Activated CD4-positive, alpha-beta T cell treated with anti-CD3 and anti-CD28 coated beads, Interleukin-2, amount 10 ng/mL, durations not matched to agents 7 days and 5 days (primary cell): ENCODE measurements around the gene SND1. TPM values are rescaled to one million over a fixed set of nuclear protein-coding genes. Genes with fewer than 3 reads are reported as not detected.

Source experiments
- CTCF ChIA-PET: fragments of 350-600 bp; sonication (Branson Sonifier 250); formaldehyde crosslinking; loops from one replicate; lab custom pipeline; 2021; ENCODE audit warnings: antibody characterized with exemption; lab: Charles Lee
- POLR2A ChIA-PET: fragments of 350-600 bp; sonication (Branson Sonifier 250); formaldehyde crosslinking; loops from one replicate; lab custom pipeline; 2021; ENCODE audit warnings: antibody characterized with exemption; lab: Charles Lee
- DNase-seq: peaks from one replicate; pipeline ENCODE4 v3.0.0-alpha.2; 2020
- H3K27ac Mint-ChIP-seq: one replicate; pipeline ENCODE4 v1.8.0; 2021; ENCODE audit warnings: mild to moderate bottlenecking, moderate library complexity, mixed read lengths
- H3K27me3 Mint-ChIP-seq: one replicate; pipeline ENCODE4 v1.8.0; 2021; ENCODE audit warnings: mixed read lengths
- H3K36me3 Mint-ChIP-seq: one replicate; pipeline ENCODE4 v1.8.0; 2021; ENCODE audit warnings: low read depth, mixed read lengths
- H3K4me1 Mint-ChIP-seq: one replicate; pipeline ENCODE4 v1.8.0; 2021; ENCODE audit warnings: mixed read lengths
- H3K4me3 Mint-ChIP-seq: one replicate; pipeline ENCODE4 v1.8.0; 2021; ENCODE audit warnings: mild to moderate bottlenecking, moderate library complexity, mixed read lengths
- H3K9me3 Mint-ChIP-seq: one replicate; pipeline ENCODE4 v1.8.0; 2021; ENCODE audit warnings: mixed read lengths
- total RNA-seq, 2 experiments: library from RNA; stranded (reverse); gene quantifications; one replicate each; pipeline ENCODE4 v1.2.3, GENCODE V29; 2021

Gene SND1
- total RNA-seq, 2 experiments from 2014 or later, result 141 to 163 TPM

DNA sequence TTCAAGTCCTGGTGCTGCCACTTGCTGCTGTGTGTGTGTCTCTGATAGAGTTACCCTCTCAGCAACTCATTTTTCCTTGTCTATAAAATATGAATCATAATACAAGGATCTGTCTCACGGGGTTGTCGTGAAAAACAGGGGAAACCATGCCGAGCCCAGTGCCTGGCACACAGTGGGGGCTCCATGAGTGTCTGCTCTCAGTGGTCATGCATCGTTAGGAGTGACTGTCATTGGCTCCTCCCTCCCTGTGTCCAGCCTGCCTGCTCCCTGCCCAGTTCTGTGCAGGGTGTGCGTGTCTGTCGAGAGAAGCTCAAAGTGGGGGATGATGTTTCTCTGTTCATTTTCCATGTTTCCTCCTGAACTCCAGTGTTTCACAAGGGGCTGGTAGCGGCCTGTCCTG, 462.8 kb downstream of the SND1 start:
- POLR2A ChIA-PET, result no interaction called here
- Mint-ChIP-seq H3K27ac (no peak overlapping the region), H3K27me3 (no peaks in the 10 kb centered on the region), H3K36me3 (peaks cover 6% of the 10 kb centered on the region), H3K4me1 (peaks cover 32% of the 10 kb centered on the region), H3K9me3 (no peaks in the 10 kb centered on the region), H3K4me3 (no peak overlapping the region)
- no peak for DNase-seq
- CTCF ChIA-PET, result interaction anchor here (1.6 kb wide), 1 partner anchor 21 kb away, joined by 5 read pairs; no protein-coding TSS in a partner anchor

DNA sequence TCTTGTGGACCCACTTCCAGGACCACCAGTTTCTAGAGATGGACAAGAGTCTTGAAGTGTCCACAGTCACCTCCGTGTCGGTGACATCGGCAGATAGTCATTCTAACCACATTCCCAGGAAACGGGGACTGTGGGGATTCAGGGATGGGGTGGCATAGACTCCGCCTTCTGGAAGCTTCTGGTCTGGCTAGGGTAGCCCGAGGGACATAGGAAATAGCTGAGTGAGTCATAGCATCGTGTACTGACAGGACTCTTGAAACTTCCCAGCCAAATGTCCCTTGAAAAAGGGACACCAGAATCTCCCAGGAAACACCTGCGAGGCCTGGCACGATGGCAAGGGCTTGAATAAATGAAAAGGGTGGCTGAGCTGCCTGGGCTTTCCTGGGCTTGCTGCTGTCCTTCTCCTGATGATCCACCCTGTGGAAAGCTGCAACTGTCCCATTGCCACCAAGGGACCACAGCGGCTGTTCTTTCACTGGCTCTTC, 463.4 kb downstream of the SND1 start:
- Mint-ChIP-seq H3K4me3 (no peak overlapping the region), H3K27me3 (no peaks in the 10 kb centered on the region)

DNA sequence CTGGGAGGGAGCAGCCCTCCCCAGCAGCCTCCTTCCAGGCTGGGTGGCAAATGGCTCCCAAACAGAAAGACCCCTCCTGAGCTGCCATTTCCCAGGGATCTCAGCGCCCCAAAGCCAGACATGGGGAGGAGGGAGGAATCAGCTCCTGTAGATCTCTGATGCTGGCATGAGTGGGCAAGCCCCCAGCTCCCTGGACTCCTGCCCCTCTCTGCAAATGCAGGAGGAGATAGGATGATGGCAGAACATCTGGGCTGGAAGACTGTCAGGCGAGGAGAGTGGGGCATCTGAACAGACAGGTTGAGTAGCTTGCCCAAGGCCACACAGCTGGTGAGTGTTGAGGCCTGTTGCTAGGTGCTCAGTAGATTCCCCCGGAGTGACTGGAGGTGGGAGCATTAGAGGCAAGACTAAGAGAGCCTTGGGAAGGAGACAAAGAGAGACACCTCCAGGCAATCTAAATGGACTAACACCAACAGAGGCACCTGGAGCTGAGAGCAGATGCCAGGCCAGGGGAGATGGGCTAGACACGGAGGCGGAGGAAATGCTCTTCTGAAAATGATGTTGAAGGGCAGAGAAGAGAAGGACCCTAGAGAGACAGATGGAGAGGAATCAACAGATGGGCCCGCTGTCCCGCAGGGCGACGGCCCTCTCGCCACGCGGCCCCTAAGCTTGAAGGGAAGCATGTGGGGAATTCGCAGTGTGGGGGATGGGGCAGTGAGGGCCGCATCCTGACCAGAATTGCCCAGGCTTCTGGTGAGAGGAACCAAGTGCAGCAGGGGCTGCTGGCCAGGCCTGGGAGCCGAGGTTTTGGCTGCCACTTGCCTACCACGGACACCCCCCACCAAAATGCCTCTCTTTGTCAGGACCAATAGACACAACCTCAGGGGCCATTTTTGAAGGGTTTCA, 464.1 kb downstream of the SND1 start:
- Mint-ChIP-seq H3K9me3 (no peaks in the 10 kb centered on the region), H3K36me3 (peaks cover 2% of the 10 kb centered on the region), H3K27me3 (no peaks in the 10 kb centered on the region), H3K27ac (no peak overlapping the region), H3K4me1 (peaks cover 19% of the 10 kb centered on the region), H3K4me3 (no peak overlapping the region)
- no peak for DNase-seq
- ChIA-PET POLR2A (no interaction called here), CTCF (interaction anchor here (1.6 kb wide), 1 partner anchor 20 kb away, joined by 5 read pairs; no protein-coding TSS in a partner anchor)

More for the DNA sequence above, 463.4 kb downstream of the SND1 start:
- ChIA-PET CTCF (interaction anchor here (1.6 kb wide), 1 partner anchor 20 kb away, joined by 5 read pairs; no protein-coding TSS in a partner anchor), POLR2A (no interaction called here)
- H3K9me3 Mint-ChIP-seq, result no peaks in the 10 kb centered on the region
- peaks cover 26% of the 10 kb centered on the region for H3K4me1 Mint-ChIP-seq
- H3K36me3 Mint-ChIP-seq, result peaks cover 6% of the 10 kb centered on the region
- DNase-seq, result no peak
- no peak overlapping the region for H3K27ac Mint-ChIP-seq

DNA sequence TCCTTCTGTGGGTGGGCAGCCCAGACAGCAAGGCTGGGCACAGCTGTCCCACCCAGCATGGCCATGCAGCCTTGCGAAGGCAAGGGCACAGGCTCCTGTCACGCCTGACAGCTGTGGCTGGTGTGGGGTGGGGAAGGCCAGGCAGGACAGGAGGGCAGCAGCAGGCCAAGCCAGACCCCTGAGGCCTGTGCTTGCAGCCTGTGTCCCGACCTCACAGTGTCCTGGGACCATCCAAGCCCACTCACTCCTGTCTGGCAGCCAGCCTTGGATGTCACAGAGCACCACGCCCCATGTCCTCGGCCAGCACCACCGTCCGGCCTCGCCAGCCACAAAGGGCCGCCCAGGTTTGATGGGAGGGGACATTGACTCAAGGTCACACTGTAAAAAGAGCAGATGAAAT, 464.7 kb downstream of the SND1 start:
- Mint-ChIP-seq H3K27ac (no peak overlapping the region), H3K36me3 (no peaks in the 10 kb centered on the region), H3K27me3 (no peaks in the 10 kb centered on the region), H3K4me3 (no peak overlapping the region), H3K9me3 (no peaks in the 10 kb centered on the region), H3K4me1 (peaks cover 12% of the 10 kb centered on the region)
- POLR2A ChIA-PET, result no interaction called here
- CTCF ChIA-PET, result no interaction called here
- no peak for DNase-seq

DNA sequence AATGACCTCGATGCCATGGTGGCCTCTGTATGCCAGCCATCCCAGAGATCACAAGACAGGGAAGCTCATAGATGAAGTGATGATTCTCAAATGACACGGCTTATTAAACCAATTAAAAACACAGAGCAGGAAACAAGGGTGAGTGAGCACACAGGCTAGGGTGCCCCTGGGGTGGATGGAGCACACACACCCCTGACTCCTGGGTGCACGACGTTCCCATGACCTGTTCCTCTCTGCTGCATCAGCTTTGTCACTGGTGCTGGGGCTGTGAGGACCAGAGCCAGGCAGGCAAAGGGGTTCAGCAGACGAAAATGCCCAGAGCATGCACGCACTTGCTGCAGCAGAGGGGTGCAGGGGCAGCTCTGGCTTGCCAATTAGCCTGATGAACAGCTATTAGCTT, 465.7 kb downstream of the SND1 start:
- no peaks in the 10 kb centered on the region for H3K36me3 Mint-ChIP-seq
- H3K27ac Mint-ChIP-seq, result no peak overlapping the region
- CTCF ChIA-PET, result interaction anchor here (1.1 kb wide), 1 partner anchor 10 kb away, joined by 3 read pairs; no protein-coding TSS in a partner anchor
- H3K9me3 Mint-ChIP-seq, result no peaks in the 10 kb centered on the region
- no peak overlapping the region for H3K4me3 Mint-ChIP-seq
- POLR2A ChIA-PET, result no interaction called here
- H3K4me1 Mint-ChIP-seq, result peaks cover 3% of the 10 kb centered on the region
- no peak for DNase-seq
- H3K27me3 Mint-ChIP-seq, result no peaks in the 10 kb centered on the region

DNA sequence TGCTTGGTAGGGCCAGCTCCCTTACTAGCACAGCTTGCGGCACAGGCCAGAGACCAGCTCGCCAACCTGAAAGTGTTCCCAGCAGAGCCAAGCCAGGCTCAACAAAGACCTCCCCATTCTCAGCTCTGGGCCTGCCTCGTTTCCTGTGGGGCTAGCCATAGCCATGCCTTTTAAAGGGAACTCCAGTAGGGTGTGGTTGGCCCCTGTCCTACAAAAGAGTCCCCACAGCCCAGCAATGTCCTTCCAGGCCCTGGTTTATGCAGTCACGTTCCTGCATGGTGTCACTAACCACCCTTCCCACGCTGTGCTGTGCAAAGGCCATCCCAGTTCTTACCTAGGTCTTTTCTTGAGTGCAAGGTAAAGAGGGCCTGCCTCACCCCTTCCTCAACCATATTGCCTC, 467.0 kb downstream of the SND1 start:
- no peaks in the 10 kb centered on the region for H3K27me3 Mint-ChIP-seq
- POLR2A ChIA-PET, result no interaction called here
- DNase-seq, result no peak
- H3K4me3 Mint-ChIP-seq, result no peak overlapping the region
- no peaks in the 10 kb centered on the region for H3K4me1 Mint-ChIP-seq
- no peaks in the 10 kb centered on the region for H3K9me3 Mint-ChIP-seq
- no peak overlapping the region for H3K27ac Mint-ChIP-seq
- CTCF ChIA-PET, result no interaction called here
- no peaks in the 10 kb centered on the region for H3K36me3 Mint-ChIP-seq

DNA sequence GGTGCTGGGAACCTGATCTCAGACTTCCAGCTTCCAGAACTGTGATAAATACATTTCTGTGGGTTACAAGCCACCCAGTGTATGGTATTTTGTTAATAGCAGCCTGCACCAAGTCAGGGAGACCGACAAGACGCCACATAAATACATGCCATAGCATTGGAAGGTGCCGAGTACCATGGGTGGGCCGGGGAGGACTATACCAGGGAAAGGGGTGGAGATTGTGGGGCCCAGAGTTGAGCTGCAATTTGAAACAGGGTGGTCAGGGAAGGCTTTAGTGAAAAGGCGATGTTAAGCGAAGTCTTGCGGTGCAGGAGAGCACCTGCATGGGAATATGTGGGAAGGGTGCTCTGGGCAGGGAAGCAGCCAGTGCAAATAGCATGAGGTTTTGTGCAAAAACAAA, 468.1 kb downstream of the SND1 start:
- Mint-ChIP-seq H3K9me3 (no peaks in the 10 kb centered on the region), H3K27me3 (peaks cover 5% of the 10 kb centered on the region), H3K4me1 (peaks cover 5% of the 10 kb centered on the region), H3K36me3 (no peaks in the 10 kb centered on the region), H3K27ac (no peak overlapping the region), H3K4me3 (no peak overlapping the region)
- POLR2A ChIA-PET, result interaction anchor here (0.6 kb wide), 1 partner anchor 207 kb away, joined by 3 read pairs; no protein-coding TSS in a partner anchor
- no peak for DNase-seq
- CTCF ChIA-PET, result interaction anchor here (0.8 kb wide), 1 partner anchor 16 kb away, joined by 3 read pairs; no protein-coding TSS in a partner anchor

DNA sequence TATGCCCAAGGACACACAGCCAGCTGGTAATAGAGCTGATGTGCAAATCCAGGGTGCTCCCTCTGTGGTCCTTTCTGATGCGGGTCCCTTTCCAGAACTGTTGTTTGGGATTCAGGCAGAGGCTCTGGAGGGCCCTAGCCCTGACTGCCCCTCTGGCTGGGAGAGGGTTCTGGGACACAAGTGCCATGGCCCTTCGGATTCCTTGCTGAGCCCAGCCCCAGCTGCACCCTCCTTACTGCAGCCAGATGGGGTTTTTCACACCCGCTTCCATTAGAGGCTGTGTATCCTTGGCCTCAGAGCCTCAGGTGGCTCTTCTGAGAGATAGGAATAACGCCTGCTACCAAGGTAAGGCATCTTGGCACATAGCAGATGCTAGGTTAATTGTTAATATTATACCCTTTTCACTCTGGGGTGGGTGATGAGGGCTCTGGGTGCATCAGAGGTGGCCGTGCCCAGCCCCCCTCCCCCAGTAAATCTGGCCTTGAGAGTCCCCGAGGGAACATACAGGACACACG, 469.0 kb downstream of the SND1 start:
- ChIA-PET POLR2A (no interaction called here), CTCF (interaction anchor here (0.8 kb wide), 1 partner anchor 17 kb away, joined by 3 read pairs; no protein-coding TSS in a partner anchor)
- H3K36me3 Mint-ChIP-seq, result no peaks in the 10 kb centered on the region
- H3K27me3 Mint-ChIP-seq, result peaks cover 9% of the 10 kb centered on the region
- H3K27ac Mint-ChIP-seq, result no peak overlapping the region
- no peaks in the 10 kb centered on the region for H3K9me3 Mint-ChIP-seq
- DNase-seq, result no peak
- H3K4me1 Mint-ChIP-seq, result peaks cover 6% of the 10 kb centered on the region
- H3K4me3 Mint-ChIP-seq, result no peak overlapping the region

DNA sequence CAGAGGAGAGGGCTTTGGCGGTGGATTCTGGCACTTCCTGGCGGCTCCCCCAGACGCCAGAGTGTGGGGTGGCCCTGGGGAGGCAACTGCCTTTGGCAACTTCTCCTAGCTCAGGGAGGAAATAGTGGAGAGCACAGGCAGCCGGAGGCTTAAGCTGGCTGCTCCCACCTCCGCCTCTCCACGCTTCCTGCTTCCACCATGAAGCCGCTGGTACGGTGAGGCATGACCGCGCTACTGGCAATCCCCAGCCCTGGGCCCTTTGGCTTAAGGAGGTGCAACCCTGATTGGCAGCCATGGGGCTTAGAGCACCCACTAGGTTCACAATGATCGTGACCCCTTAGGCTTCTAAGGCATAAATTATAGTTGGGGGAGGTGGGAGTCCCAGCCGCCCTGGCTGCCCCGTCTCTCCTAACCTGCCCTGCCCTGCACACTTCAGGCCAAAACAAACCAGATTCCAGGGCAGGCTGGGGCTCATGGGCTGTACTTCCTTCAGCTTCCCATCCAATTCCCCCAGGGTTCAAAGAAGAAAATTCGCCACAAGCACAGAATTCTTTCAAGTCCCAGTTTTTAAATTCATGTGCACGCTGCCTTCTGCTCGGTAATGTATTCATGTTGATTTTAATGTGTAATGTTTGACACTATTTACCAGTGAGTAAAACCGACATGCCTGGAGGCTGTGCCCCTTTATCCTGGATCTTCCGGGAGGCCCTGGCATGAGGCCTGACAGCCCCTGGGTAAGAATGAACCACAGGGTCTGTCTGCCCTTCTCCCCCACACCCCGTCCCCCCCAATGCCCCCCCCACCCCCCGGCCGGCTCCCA, 469.9 kb downstream of the SND1 start:
- H3K27ac Mint-ChIP-seq, result no peak overlapping the region
- ChIA-PET POLR2A (no interaction called here), CTCF (no interaction called here)
- H3K36me3 Mint-ChIP-seq, result no peaks in the 10 kb centered on the region
- no peak overlapping the region for H3K4me3 Mint-ChIP-seq
- H3K9me3 Mint-ChIP-seq, result no peaks in the 10 kb centered on the region
- DNase-seq, result no peak
- H3K27me3 Mint-ChIP-seq, result peaks cover 9% of the 10 kb centered on the region
- H3K4me1 Mint-ChIP-seq, result peaks cover 6% of the 10 kb centered on the region

DNA sequence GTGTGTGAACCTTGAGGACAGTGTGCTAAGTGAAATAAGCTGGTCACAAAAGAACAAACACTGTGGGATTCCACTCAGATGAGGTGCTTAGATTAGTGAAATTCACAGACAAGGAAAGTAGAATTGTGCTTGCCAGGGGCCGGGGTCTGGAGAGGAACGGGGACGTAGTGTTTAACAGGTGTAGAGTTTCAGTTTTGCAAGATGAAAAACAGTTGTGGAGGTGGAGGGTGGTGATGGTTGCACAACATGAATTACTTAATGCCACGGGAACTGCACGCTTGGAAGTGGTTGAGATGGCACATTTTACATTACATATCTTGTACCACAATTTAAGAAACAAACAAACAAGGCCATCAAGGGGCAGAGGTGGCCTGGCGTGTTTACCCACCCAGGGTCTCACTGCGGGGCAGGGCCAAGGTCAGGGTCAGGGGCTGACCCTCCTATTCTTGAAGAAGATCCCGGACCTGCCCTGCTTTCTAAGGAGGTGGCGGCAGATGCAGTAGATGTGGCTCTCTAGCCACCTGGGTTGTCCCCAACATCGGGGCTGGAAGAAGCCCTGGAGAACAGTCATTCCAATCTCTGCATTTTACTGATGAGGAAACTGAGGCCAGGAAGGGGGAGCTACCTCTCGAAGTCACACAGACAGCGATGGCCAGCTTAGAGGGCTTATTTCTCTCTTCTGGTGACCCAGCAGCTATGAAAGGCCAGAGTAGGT, 470.7 kb downstream of the SND1 start:
- Mint-ChIP-seq H3K9me3 (no peaks in the 10 kb centered on the region), H3K27ac (no peak overlapping the region), H3K4me1 (peaks cover 6% of the 10 kb centered on the region), H3K27me3 (peaks cover 9% of the 10 kb centered on the region), H3K4me3 (no peak overlapping the region), H3K36me3 (no peaks in the 10 kb centered on the region)
- ChIA-PET CTCF (interaction anchor here (2.0 kb wide), 1 partner anchor 13 kb away, joined by 12 read pairs; no protein-coding TSS in a partner anchor), POLR2A (no interaction called here)
- DNase-seq, result no peak

DNA sequence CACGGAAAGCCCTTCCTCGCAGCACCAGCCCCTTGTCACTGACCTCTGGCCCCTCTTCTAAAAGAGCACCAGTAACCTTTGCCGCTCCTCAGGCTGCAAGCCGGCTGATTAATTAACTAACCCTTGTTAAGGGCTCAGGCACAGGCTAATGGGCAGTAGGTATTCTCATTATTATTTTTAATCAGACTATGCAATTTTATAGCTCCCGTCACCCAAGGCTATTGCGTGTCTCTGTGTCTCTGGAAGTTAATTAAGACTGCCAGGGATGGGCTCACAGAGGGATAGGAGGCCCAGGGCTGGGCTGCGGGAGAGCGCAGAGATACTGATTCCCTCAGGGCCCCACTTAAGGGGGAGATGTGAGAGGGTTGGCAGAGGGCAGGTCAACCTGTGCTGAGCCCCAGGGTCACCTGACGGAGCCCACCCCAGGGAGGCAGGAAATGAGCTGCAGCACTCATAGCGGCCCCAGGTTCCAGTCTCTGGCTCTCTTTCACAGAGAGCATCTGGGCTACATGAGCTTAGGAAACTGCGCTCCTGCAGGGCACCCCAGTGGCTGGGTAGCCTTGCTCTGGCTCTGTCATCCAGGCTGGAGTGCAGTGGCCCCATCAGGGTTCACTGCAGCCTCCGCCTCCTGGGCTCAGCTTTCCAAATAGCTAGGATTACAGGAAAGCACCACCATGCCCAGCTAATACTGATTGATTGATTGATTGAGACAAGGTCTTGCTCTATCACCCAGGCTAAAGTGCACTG, 471.5 kb downstream of the SND1 start:
- H3K36me3 Mint-ChIP-seq, result no peaks in the 10 kb centered on the region
- H3K9me3 Mint-ChIP-seq, result no peaks in the 10 kb centered on the region
- CTCF ChIA-PET, result interaction anchor here (2.0 kb wide), 1 partner anchor 12 kb away, joined by 12 read pairs; no protein-coding TSS in a partner anchor

More for the DNA sequence above, 471.5 kb downstream of the SND1 start:
- peaks cover 6% of the 10 kb centered on the region for H3K4me1 Mint-ChIP-seq
- POLR2A ChIA-PET, result no interaction called here
- H3K27me3 Mint-ChIP-seq, result peaks cover 13% of the 10 kb centered on the region
- no peak overlapping the region for H3K27ac Mint-ChIP-seq
- H3K4me3 Mint-ChIP-seq, result no peak overlapping the region
- no peak for DNase-seq
